ENCODE results near the gene LDLRAD4. TPM values are rescaled to one million over a fixed set of nuclear protein-coding genes. Genes with fewer than 3 reads are reported as not detected.

The LDLRAD4 gene
- total RNA-seq, 6 donors from 2014 or later: 19.5 to 26.6 (median 24.4) TPM

DNA sequence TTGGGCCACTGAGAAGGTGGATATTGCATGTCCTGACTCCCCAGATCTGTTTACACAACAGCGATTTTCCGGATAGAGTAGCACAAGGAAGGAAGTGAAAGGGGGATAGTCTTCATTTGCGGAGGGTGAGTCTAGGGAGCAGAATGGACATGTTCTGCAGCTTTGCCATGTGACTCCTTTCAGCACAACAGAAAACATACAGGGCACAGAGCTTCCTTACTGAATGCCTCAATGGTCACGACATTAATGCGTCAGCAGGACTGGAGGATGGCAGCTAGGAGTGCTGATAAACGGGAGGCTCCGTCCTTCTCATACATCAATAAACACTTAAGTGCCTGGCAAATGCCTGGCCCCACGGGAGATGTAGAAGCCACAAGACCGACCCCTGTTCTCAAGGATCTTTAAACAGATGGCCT lies 344.8 kb downstream of the LDLRAD4 start:
- no peak overlapping the region for H3K4me3 ChIP-seq
- WGBS, 2 donors: 39 to 40% methylated on average over 9 of the region's 9 CpGs
- no peaks in the 10 kb centered on the region for H3K9me3 ChIP-seq
- ATAC-seq (ENCODE audit: low FRiP score in 2 of 2) (peak in 1 of 2 donors; percentile 69), DNase-seq (peak in 1 of 2 donors; percentile 44)
- H3K4me1 ChIP-seq: peaks cover 13 to 25% (median 16%) of the 10 kb centered on the region in 4 donors
- H3K27me3 ChIP-seq: no peaks in the 10 kb centered on the region
- peak in 3 of 4 donors; percentile 22 to 70 (median 60) for TF ChIP-seq EP300 (IDR thresholded peaks at IDR 0.05)
- peak in 1 of 2 donors; percentile 64 for TF ChIP-seq POLR2AphosphoS5 (IDR thresholded peaks at IDR 0.05)
- TF ChIP-seq, protein P1, sequence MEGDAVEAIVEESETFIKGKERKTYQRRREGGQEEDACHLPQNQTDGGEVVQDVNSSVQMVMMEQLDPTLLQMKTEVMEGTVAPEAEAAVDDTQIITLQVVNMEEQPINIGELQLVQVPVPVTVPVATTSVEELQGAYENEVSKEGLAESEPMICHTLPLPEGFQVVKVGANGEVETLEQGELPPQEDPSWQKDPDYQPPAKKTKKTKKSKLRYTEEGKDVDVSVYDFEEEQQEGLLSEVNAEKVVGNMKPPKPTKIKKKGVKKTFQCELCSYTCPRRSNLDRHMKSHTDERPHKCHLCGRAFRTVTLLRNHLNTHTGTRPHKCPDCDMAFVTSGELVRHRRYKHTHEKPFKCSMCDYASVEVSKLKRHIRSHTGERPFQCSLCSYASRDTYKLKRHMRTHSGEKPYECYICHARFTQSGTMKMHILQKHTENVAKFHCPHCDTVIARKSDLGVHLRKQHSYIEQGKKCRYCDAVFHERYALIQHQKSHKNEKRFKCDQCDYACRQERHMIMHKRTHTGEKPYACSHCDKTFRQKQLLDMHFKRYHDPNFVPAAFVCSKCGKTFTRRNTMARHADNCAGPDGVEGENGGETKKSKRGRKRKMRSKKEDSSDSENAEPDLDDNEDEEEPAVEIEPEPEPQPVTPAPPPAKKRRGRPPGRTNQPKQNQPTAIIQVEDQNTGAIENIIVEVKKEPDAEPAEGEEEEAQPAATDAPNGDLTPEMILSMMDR (IDR thresholded peaks at IDR 0.05): no peak
- peak in 1 of 4 donors; percentile 60 for TF ChIP-seq POLR2A (IDR thresholded peaks at IDR 0.05)
- no peaks in the 10 kb centered on the region for H3K36me3 ChIP-seq
- H3K27ac ChIP-seq: peak overlapping the region in 2 of 4 donors; percentile 4 to 38

DNA sequence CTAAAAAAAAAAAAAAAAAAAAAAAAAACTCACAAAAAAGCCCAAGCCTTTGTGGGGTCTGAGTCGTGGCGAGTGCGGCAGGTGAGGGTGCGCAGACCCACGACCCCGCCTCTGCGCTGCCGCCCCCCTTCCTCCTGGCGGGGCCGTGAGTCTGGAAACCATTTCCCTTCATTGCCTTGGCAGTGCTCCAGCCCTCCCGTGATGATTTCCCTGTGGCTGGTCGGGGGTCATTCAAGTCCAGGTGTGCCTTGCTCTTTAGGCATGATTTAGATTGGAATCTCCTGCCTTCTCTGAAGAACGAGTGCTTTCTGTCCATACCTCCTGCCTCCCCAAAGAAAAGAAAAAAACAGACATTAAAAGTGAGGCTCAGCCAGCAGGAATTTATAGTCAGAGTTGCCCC lies 346.0 kb downstream of the LDLRAD4 start:
- WGBS, 2 donors: 35 to 57% methylated on average over 13 of the region's 13 CpGs
- Histone ChIP-seq H3K4me1 (peaks cover 13 to 25% (median 16%) of the 10 kb centered on the region in 4 donors), H3K36me3 (no peaks in the 10 kb centered on the region), H3K9me3 (no peaks in the 10 kb centered on the region), H3K27ac (no peak overlapping the region), H3K4me3 (no peak overlapping the region), H3K27me3 (no peaks in the 10 kb centered on the region)
- TF ChIP-seq, protein P1 (IDR thresholded peaks at IDR 0.05): no peak
- no peak for TF ChIP-seq POLR2AphosphoS5 (IDR thresholded peaks at IDR 0.05)
- no peak for TF ChIP-seq POLR2A (IDR thresholded peaks at IDR 0.05)
- no peak for TF ChIP-seq EP300 (IDR thresholded peaks at IDR 0.05)
- DNase-seq (peak in 1 of 2 donors; percentile 58), ATAC-seq (ENCODE audit: low FRiP score in 2 of 2) (no peak)

DNA sequence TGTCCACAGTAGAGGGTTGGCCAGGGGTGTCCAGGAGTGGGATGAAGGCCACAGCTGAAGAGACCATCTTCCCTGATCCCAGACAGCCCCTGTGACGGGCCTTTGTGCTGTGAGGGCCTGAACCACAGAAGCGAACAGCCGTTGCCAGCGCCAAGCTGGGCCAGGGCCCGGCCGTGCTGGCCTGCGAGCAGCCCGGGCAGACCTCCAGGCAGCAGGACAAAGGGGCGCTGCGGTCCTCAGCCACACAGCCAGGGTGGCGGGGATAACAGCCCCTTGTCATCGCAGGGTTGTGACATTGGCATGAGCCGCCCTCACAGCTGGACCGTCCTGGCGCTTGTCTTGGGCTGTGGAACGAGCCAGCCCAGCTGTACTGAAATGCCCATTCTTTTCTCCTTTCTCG lies 346.7 kb downstream of the LDLRAD4 start:
- TF ChIP-seq EP300 (IDR thresholded peaks at IDR 0.05) (no peak), POLR2AphosphoS5 (IDR thresholded peaks at IDR 0.05) (peak in 1 of 2 donors; percentile 19), POLR2A (IDR thresholded peaks at IDR 0.05) (no peak)
- TF ChIP-seq, protein P1 (IDR thresholded peaks at IDR 0.05): no peak
- Histone ChIP-seq H3K4me1 (peaks cover 13 to 25% (median 16%) of the 10 kb centered on the region in 4 donors), H3K4me3 (no peak overlapping the region), H3K27me3 (no peaks in the 10 kb centered on the region), H3K9me3 (no peaks in the 10 kb centered on the region), H3K36me3 (no peaks in the 10 kb centered on the region), H3K27ac (peak overlapping the region in 1 of 4 donors; percentile 83)
- DNase-seq (peak in 1 of 2 donors; percentile 84), ATAC-seq (ENCODE audit: low FRiP score in 2 of 2) (no peak)
- WGBS, 2 donors: 76 to 84% methylated on average over 14 of the region's 17 CpGs

DNA sequence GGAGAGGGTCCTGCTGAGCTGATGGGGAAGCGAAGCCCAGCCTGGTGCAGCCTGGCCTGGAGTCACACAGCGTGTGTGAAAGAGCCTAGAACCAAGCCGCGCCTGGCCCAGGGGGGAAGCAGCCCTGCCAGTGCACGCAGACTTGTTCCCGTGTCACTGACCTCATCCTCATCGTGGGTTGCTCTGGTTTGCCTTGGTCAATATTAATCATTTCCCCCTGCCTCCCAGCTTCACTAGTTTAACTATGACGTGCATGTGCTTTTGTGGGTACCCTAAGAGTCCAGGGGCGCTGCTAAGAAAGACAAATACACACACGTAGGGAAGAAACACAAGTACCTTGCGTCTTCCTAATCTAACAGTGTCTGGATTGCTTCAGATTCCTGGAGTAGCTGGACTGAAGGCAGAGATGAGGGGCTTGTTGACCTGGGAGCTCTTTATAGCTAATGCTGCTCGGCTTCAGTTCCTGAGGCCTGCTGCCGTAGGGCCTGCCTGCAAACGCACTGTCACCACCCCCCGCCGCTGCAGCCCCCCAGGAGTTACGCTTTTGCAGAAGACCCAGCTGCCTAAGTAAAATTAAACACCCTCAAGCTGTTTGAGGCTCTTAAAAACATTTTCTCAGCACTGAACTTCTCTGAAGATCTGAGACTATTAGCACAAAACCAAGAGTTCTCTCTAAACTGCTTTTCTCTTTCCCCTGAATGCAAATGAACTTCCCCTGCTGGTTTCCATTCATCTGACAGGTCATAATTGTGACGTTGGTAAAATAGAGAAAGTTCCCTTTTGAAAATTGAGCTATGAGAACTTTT lies 348.6 kb downstream of the LDLRAD4 start:
- Histone ChIP-seq H3K36me3 (no peaks in the 10 kb centered on the region), H3K4me1 (peaks cover 13 to 25% (median 16%) of the 10 kb centered on the region in 4 donors), H3K27me3 (no peaks in the 10 kb centered on the region), H3K4me3 (no peak overlapping the region), H3K9me3 (no peaks in the 10 kb centered on the region), H3K27ac (peak overlapping the region; percentile 62 to 84 (median 80))
- TF ChIP-seq, protein P1 (IDR thresholded peaks at IDR 0.05): no peak
- peak; percentile 41 to 57 for TF ChIP-seq POLR2AphosphoS5 (IDR thresholded peaks at IDR 0.05)
- TF ChIP-seq EP300 (IDR thresholded peaks at IDR 0.05): peak in 3 of 4 donors; percentile 39 to 65 (median 61)
- TF ChIP-seq POLR2A (IDR thresholded peaks at IDR 0.05): peak in 1 of 4 donors; percentile 64
- DNase-seq: peak; percentile 73 to 84
- WGBS, 2 donors: 54 to 70% methylated on average over 18 of the region's 18 CpGs
- peak; percentile 61 to 84 for ATAC-seq (ENCODE audit: low FRiP score in 2 of 2)

All from upper lobe of left lung (tissue), 6 donors.